ENCODE data around the gene RFTN1. TPM values are rescaled to one million over a fixed set of nuclear protein-coding genes. Genes with fewer than 3 reads are reported as not detected.

RFTN1 gene
- total and polyA plus RNA-seq, 2 of the 8 experiments (the other 6 are each of a cell fraction or from before 2014, with no cell fraction given) = 4.6 to 6.7 TPM

- TF ChIP-seq SIX5 (IDR thresholded peaks at IDR 0.05; ENCODE audit: low read depth, low read length) (no peak), HDAC2 (IDR thresholded peaks at IDR 0.05; ENCODE audit: borderline replicate concordance in 1 of 2, low read depth in 2 of 2, low read length in 2 of 2) (no peak), CHD7 (IDR thresholded peaks at IDR 0.05; ENCODE audit: insufficient replicate concordance, low read length) (no peak)
Measured at GRCh38 chr3:16290827-16291196, 222.7 kb downstream of the RFTN1 start (continued).

All from H1 (cell line).